Testis (tissue), 2 donors: ENCODE results near the gene NTM.

Experiments used
- CTCF ChIP-seq, 3 experiments: fragments of 450-650 bp in 2 of 3; fragments of 200-600 bp in 1 of 3; sonication (generic) in 1 of 3; IDR thresholded peaks; one replicate each; pipeline ENCODE4 v1.5.1; 2016 to 2019; ENCODE audit warnings: antibody characterized with exemption in 3 of 3, mild to moderate bottlenecking in 2 of 3, moderate library complexity in 1 of 3
- POLR2A ChIP-seq: fragments of 450-650 bp; IDR thresholded peaks from one replicate; pipeline ENCODE4 v1.6.1; 2017; ENCODE audit warnings: antibody characterized with exemption, mild to moderate bottlenecking, moderate library complexity

- TF ChIP-seq CTCF (IDR thresholded peaks at IDR 0.05) (no peak), POLR2A (no peak)
These were observed 202.0 kb downstream of the NTM start for GRCh38 chr11:131572423-131572822.
